Heart left ventricle (tissue), 16 donors: Measurements from ENCODE around the gene RIC8B. TPM values are rescaled to one million over a fixed set of nuclear protein-coding genes. Genes with fewer than 3 reads are reported as not detected.
A peak's percentile ranks its signal among the peaks of the same experiment; 100 is the strongest.

Source experiments
- ATAC-seq, 4 donors: fragments of 200-7000 bp; cut with Tn5 transposase; one replicate each; pipeline ENCODE4 v1.9.1; 2020 to 2022; ENCODE audit warnings: moderate library complexity in 4 of 4, mild to moderate bottlenecking in 3 of 4, moderate number of reproducible peaks in 1 of 4
- DNase-seq, 5 donors: peaks; one replicate each; pipeline ENCODE4 v3.0.0-alpha.2; 2020
- H3K27ac ChIP-seq, 12 donors: fragments of 200-600 bp; sonication (generic) in 4 of 12; one replicate each; pipeline versions ENCODE4 v1.5.0 to v1.8.0; 2016 to 2022; ENCODE audit warnings: mild to moderate bottlenecking in 2 of 12
- H3K27me3 ChIP-seq, 9 donors: fragments of 200-600 bp; sonication (generic) in 2 of 9; one replicate each; pipeline versions ENCODE4 v1.5.1 to v1.8.0; 2016 to 2022; ENCODE audit warnings: mild to moderate bottlenecking in 3 of 9
- H3K36me3 ChIP-seq, 9 donors: fragments of 200-600 bp; sonication (generic) in 2 of 9; one replicate each; pipeline versions ENCODE4 v1.5.0 to v1.8.0; 2018 to 2022; ENCODE audit warnings: mild to moderate bottlenecking in 2 of 9
- H3K4me1 ChIP-seq, 12 donors: fragments of 200-600 bp; sonication (generic) in 4 of 12; one replicate each; pipeline versions ENCODE4 v1.5.0 to v1.8.0; 2016 to 2022; ENCODE audit warnings: mild to moderate bottlenecking in 3 of 12
- H3K4me3 ChIP-seq, 12 donors: fragments of 200-600 bp; sonication (generic) in 4 of 12; one replicate each; pipeline versions ENCODE4 v1.5.0 to v1.8.0; 2017 to 2022; ENCODE audit warnings: mild to moderate bottlenecking in 9 of 12, moderate library complexity in 4 of 12
- H3K9me3 ChIP-seq, 12 donors: fragments of 200-600 bp; sonication (generic) in 4 of 12; one replicate each; pipeline versions ENCODE4 v1.5.0 to v1.8.0; 2016 to 2022; ENCODE audit warnings: mild to moderate bottlenecking in 1 of 12
- CTCF ChIP-seq, 12 donors: fragments of 200-600 bp; sonication (generic) in 4 of 12; IDR thresholded peaks; one replicate each; pipeline versions ENCODE4 v1.5.0 to v1.8.0; 2018 to 2022; ENCODE audit warnings: antibody characterized with exemption in 12 of 12, mild to moderate bottlenecking in 5 of 12
- POLR2A ChIP-seq, 2 donors: fragments of 450-650 bp; IDR thresholded peaks; one replicate each; pipeline ENCODE4 v1.6.1; 2017; ENCODE audit warnings: antibody characterized with exemption in 2 of 2, mild to moderate bottlenecking in 2 of 2, moderate library complexity in 2 of 2
- WGBS, 4 donors: extraction: QIAGEN DNeasy Blood & Tissue Kit in 2 of 4; methylation state at CpG; one replicate each; pipeline versions ENCODE4 v1.1.5 to v1.1.7; 2013 to 2018; 5-methylcytosine and 5-hydroxymethylcytosine counted together
- intact Hi-C, 10 donors: fragments of 100-400 bp; cut with DNase I; formaldehyde crosslinking; loops; one replicate each; pipeline versions ENCODE4 v1.11.1 to v1.14.2; 2022
- polyA plus RNA-seq, 2 donors: library from polyadenylated mRNA; stranded (reverse); fragments of 200-250 nt; gene quantifications; one replicate each; pipeline ENCODE4 v1.2.3, GENCODE V29; 2013
- total RNA-seq, 9 donors: library from RNA; depleted of rRNA in 2 of 9; stranded (reverse); fragments of >200 nt in 2 of 9; fragmentation: NEBNext Ultra II Directional in 3 of 9; extraction: Animal tissue kit (Norgen Biotek cat#: 25700) in 3 of 9; gene quantifications; one replicate each; pipeline versions ENCODE4 v1.1.0 to v1.2.4, GENCODE V29; 2016 to 2023
- donor health status: ischemic (EF 13 %, LVEDD 7.1; RV severe dilation, severe dysfunction).
- donor health status: healthy with polysubstance abuse.
- donor health status: DM: no; HTN: yes; CAD: no.
- donor health status: DM: no; HTN: no; CAD: no.
- donor health status: ischemic (EF 25% LVEDD 6.9; RV normal size, moderate dysfunction).
- donor health status: ischemic (EF 25% LVEDD 5.7; RV mildly dilated, moderate dysfunction).
- donor health status: healthy.
- donor health status: DM: yes; HTN: yes; CAD: no.
- donor health status: ischemic (EF 35%, LVEDD 5.7; RV mildly dilated, moderate dysfunction).
- donor health status: nonischemic (EF 11% LVEDD 7.7; RV severe dilation, severe dysfunction).
- donor health status: DM: yes; HTN: yes; CAD: no.
- donor health status: PGD.
- donor health status: ischemic (EF 29% LVEDD 5.4; RV normal size, mild dysfunction).
- donor health status: nonischemic (EF 23%, LVEDD 6.1; RV moderate dilation, normal function).

The RIC8B gene
- total and polyA plus RNA-seq, 11 donors = 6.1 to 27.5 (median 22.7) TPM

DNA sequence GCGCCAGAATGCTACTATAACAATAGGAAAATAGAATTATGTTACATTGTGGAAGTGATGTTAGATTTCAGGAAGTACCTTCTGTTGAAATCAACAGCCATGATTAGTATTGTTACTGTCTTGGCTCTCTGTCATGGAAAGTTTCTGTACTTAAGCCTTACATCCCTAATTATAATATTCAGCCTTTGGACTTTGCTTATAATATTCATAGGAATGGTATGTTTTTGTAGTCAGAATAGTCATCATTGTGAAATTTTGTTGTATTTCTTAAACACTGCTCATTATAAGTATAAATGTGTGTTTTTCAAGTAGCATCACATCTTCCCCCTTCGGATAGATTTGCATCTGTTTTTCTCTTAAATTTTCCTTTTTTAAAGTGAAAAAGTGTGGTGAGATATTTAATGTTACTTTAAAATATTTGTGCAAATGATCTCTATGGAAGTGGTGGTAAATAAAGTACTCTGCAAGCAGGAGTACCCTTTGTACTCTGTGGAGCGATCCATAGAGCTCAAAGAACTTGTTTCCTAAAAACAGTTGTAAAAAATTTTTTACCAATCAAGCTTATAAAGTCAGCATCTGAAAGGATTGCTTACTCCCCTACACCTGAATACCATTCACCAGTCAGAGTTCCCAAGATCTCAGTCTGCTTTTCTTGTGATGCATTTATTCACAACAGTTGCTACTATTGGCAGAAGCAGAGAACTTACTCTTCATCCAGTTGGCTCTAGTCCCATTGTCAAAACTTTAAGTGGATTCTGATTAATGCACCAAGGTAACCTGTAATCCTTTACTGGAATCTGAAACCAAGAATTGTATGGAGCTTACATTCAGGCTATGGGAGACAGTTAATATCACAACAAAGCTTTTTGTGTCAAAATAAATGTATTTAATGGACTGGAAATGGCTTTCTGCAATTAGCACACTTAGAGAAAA is 87.8 kb downstream of the RIC8B start:
- DNase-seq (no peak), ATAC-seq (peak in 1 of 4 donors; percentile 14)
- H3K9me3 ChIP-seq = no peaks in the 10 kb centered on the region
- peaks cover 0 to 44% (median 14%) of the 10 kb centered on the region in 9 donors for H3K36me3 ChIP-seq
- H3K27ac ChIP-seq = no peak overlapping the region
- intact Hi-C loops = no loop called here
- no peak overlapping the region for H3K4me3 ChIP-seq
- TF ChIP-seq CTCF (IDR thresholded peaks at IDR 0.05) (no peak), POLR2A (IDR thresholded peaks at IDR 0.05) (no peak)
- H3K4me1 ChIP-seq = peaks cover 0 to 21% (median 4%) of the 10 kb centered on the region in 12 donors
- WGBS, 4 donors = 94 to 98% (median 96%) methylated on average over 3 of the region's 3 CpGs
- no peaks in the 10 kb centered on the region for H3K27me3 ChIP-seq

GRCh38 chr12:106863189-106863588 is 88.7 kb downstream of the RIC8B start:
- no peak overlapping the region for H3K4me3 ChIP-seq
- H3K27me3 ChIP-seq = no peaks in the 10 kb centered on the region
- WGBS, 4 donors = 55 to 89% (median 65%) methylated on average over 1 of the region's 1 CpG
- intact Hi-C loops = no loop called here
- DNase-seq = no peak
- H3K9me3 ChIP-seq = no peaks in the 10 kb centered on the region
- peaks cover 0 to 42% (median 14%) of the 10 kb centered on the region in 9 donors for H3K36me3 ChIP-seq
- H3K27ac ChIP-seq = no peak overlapping the region
- H3K4me1 ChIP-seq = peaks cover 0 to 21% (median 4%) of the 10 kb centered on the region in 12 donors
- no peak for ATAC-seq
- TF ChIP-seq CTCF (IDR thresholded peaks at IDR 0.05) (no peak), POLR2A (IDR thresholded peaks at IDR 0.05) (no peak)

DNA sequence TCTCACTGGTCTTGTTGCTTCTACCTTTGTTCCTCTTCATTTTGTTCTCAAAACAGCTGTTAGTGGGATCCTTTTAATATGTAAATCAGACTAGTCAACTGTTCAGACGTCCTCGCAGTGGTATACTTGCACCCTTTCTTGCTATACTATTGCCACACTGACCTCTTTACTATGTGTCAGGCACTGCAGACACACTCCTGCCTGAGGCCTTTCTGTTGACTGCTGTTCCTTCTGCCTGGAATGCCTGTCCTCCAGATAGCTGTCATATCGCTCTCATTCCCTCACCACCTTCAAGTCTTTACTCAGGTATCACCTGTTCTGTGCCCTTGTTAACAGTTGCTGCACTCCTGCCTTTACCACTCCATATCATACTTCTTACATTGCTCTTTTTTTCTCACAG is 91.2 kb downstream of the RIC8B start:
- TF ChIP-seq POLR2A (IDR thresholded peaks at IDR 0.05) (no peak), CTCF (IDR thresholded peaks at IDR 0.05) (no peak)
- ATAC-seq (no peak), DNase-seq (no peak)
- peaks cover 0 to 21% (median 4%) of the 10 kb centered on the region in 12 donors for H3K4me1 ChIP-seq
- H3K27me3 ChIP-seq = no peaks in the 10 kb centered on the region
- H3K9me3 ChIP-seq = no peaks in the 10 kb centered on the region
- H3K36me3 ChIP-seq = peaks cover 0 to 24% (median 5%) of the 10 kb centered on the region in 9 donors
- H3K4me3 ChIP-seq = no peak overlapping the region
- intact Hi-C loops = no loop called here
- H3K27ac ChIP-seq = no peak overlapping the region
- 64 to 76% (median 71%) methylated on average over 3 of the region's 3 CpGs for WGBS, 4 donors

DNA sequence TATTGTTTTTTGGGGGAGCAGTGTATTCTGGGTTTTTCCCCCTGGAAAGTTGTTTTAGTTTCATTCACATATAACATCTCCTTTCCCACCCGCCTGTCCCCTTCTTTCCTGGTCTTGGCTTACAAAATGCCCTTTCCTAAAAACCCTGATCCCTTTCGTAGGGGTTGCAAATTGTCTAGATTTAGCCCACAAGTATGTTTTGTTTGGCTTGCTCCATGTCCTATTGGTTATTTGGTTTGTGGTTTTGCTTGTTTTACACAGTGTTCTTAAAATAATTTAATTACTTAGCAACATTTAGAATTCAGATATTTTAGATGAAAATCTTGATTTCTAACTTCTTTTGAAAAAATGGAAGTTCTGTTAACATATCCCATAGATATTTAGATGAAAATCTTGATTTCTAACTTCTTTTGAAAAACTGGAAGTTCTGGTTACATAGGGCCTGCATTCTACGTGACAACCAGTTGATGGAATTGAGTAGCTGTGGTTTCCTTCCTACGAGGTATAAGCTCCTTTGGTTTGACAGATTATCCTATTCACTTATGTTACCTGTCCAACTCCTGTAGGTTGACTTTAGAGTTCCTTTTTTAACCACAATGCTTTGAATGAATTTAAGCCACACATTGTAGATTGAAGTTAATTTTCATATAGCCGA is 92.1 kb downstream of the RIC8B start:
- no peak for DNase-seq
- no peak for TF ChIP-seq CTCF (IDR thresholded peaks at IDR 0.05)
- no peak for TF ChIP-seq POLR2A (IDR thresholded peaks at IDR 0.05)
- Histone ChIP-seq H3K4me3 (no peak overlapping the region), H3K9me3 (no peaks in the 10 kb centered on the region), H3K4me1 (peaks cover 0 to 20% (median 4%) of the 10 kb centered on the region in 12 donors), H3K27ac (no peak overlapping the region), H3K27me3 (no peaks in the 10 kb centered on the region), H3K36me3 (peaks cover 0 to 18% (median under 1%) of the 10 kb centered on the region in 9 donors)
- no peak for ATAC-seq
- intact Hi-C loops = no loop called here
- WGBS, 4 donors = 83 to 87% (median 87%) methylated on average over 5 of the region's 5 CpGs
